ENCODE results near the gene ADAMTS5. TPM values are rescaled to one million over a fixed set of nuclear protein-coding genes. Genes with fewer than 3 reads are reported as not detected.

Gene ADAMTS5
- total RNA-seq, 6 donors from 2014 or later: under 0.01 to 5.9 (median 1.6) TPM

DNA sequence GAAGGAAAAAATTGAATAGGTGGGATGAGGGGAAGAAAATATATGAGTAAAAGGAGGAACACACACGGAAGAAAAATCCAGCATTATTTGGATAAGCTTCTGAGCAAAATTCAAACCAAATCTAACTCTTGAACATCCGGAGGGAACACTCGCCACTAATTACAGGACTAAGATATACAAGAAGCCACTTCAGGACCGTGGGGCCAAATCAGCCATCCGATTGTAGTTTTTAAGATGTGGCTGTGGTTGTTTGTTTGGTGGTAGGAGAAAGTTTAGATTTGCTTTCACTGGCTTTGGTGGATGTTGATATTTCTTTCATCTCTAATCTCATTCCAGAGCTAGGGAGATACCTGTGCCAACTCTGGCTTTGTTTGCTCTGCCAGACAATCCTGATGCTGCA lies 78.0 kb downstream of the ADAMTS5 start:
- Histone ChIP-seq H3K4me1 (peaks cover 0 to 4% (median 0%) of the 10 kb centered on the region in 4 donors), H3K36me3 (no peaks in the 10 kb centered on the region), H3K27ac (no peak overlapping the region), H3K4me3 (no peak overlapping the region), H3K9me3 (no peaks in the 10 kb centered on the region), H3K27me3 (no peaks in the 10 kb centered on the region)
- ATAC-seq (ENCODE audit: low FRiP score in 2 of 2) (no peak), DNase-seq (no peak)
- WGBS, 2 donors: 54 to 71% methylated on average over 5 of the region's 5 CpGs
- TF ChIP-seq EP300 (IDR thresholded peaks at IDR 0.05): no peak
- TF ChIP-seq POLR2AphosphoS5 (IDR thresholded peaks at IDR 0.05): no peak

DNA sequence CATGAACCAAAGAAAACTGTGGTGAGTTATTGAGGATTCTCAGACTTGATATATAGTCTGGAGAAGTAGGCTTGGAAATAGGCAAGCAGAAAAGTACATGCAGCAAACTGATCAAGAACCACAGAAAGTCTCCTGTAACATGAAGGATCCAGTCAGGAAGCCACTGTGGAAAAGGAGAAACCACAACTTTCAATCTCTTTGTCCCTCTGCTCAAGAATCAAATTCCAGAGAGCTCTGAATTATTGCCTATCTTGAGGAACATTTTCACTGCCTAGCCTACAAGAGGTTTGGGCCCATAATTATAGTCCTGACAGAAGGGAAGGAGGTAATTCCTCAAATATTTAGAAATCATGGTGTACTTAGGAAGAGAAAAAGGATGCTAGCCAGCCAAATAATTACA lies 78.6 kb downstream of the ADAMTS5 start:
- no peaks in the 10 kb centered on the region for H3K27me3 ChIP-seq
- TF ChIP-seq POLR2A (IDR thresholded peaks at IDR 0.05) (no peak), EP300 (IDR thresholded peaks at IDR 0.05) (no peak), POLR2AphosphoS5 (IDR thresholded peaks at IDR 0.05) (no peak)
- TF ChIP-seq, protein P1, sequence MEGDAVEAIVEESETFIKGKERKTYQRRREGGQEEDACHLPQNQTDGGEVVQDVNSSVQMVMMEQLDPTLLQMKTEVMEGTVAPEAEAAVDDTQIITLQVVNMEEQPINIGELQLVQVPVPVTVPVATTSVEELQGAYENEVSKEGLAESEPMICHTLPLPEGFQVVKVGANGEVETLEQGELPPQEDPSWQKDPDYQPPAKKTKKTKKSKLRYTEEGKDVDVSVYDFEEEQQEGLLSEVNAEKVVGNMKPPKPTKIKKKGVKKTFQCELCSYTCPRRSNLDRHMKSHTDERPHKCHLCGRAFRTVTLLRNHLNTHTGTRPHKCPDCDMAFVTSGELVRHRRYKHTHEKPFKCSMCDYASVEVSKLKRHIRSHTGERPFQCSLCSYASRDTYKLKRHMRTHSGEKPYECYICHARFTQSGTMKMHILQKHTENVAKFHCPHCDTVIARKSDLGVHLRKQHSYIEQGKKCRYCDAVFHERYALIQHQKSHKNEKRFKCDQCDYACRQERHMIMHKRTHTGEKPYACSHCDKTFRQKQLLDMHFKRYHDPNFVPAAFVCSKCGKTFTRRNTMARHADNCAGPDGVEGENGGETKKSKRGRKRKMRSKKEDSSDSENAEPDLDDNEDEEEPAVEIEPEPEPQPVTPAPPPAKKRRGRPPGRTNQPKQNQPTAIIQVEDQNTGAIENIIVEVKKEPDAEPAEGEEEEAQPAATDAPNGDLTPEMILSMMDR (IDR thresholded peaks at IDR 0.05): no peak
- H3K27ac ChIP-seq: no peak overlapping the region
- no peaks in the 10 kb centered on the region for H3K9me3 ChIP-seq
- peaks cover 0 to 4% (median 0%) of the 10 kb centered on the region in 4 donors for H3K4me1 ChIP-seq
- H3K36me3 ChIP-seq: no peaks in the 10 kb centered on the region
- ATAC-seq (ENCODE audit: low FRiP score in 2 of 2): no peak
- no peak for DNase-seq
- H3K4me3 ChIP-seq: no peak overlapping the region

DNA sequence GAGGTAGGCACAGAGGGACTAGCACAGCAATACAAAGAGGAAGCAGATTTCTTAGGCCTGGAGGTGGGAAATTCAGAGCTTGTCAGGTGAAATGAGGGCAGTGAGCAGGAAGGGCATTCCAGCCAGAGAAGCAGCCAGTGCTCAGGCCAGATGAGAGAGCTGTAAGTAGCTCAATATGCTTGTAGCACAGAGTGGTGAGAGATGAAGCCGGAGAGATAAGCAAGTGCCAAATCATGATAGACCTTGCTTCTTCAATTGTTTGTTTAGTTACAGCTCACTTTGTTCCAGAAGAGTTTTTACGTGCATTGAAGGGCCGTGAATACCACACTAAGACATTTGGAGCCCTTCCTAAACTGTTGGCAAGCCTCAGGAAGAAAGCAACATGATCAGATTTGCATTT lies 79.6 kb downstream of the ADAMTS5 start:
- Histone ChIP-seq H3K4me3 (no peak overlapping the region), H3K27me3 (no peaks in the 10 kb centered on the region), H3K27ac (no peak overlapping the region), H3K9me3 (no peaks in the 10 kb centered on the region), H3K36me3 (no peaks in the 10 kb centered on the region), H3K4me1 (peaks cover 0 to 4% (median 0%) of the 10 kb centered on the region in 4 donors)
- 16 to 29% methylated on average over 3 of the region's 3 CpGs for WGBS, 2 donors
- ATAC-seq (ENCODE audit: low FRiP score in 2 of 2) (no peak), DNase-seq (no peak)
- TF ChIP-seq EP300 (IDR thresholded peaks at IDR 0.05): no peak
- TF ChIP-seq, protein P1 (IDR thresholded peaks at IDR 0.05): no peak
- no peak for TF ChIP-seq POLR2AphosphoS5 (IDR thresholded peaks at IDR 0.05)
- no peak for TF ChIP-seq POLR2A (IDR thresholded peaks at IDR 0.05)

- 96 to 97% methylated on average over 2 of the region's 2 CpGs for WGBS, 2 donors
- TF ChIP-seq EP300 (IDR thresholded peaks at IDR 0.05) (no peak), POLR2AphosphoS5 (IDR thresholded peaks at IDR 0.05) (no peak), POLR2A (IDR thresholded peaks at IDR 0.05) (no peak)
- TF ChIP-seq, protein P1 (IDR thresholded peaks at IDR 0.05): no peak
- no peaks in the 10 kb centered on the region for H3K36me3 ChIP-seq
- DNase-seq: no peak
- H3K9me3 ChIP-seq: no peaks in the 10 kb centered on the region
- H3K4me3 ChIP-seq: no peak overlapping the region
- ATAC-seq (ENCODE audit: low FRiP score in 2 of 2): no peak
- peaks cover 0 to 4% (median 0%) of the 10 kb centered on the region in 4 donors for H3K4me1 ChIP-seq
- no peak overlapping the region for H3K27ac ChIP-seq
- H3K27me3 ChIP-seq: no peaks in the 10 kb centered on the region
These were observed 82.5 kb downstream of the ADAMTS5 start for GRCh38 chr21:26884436-26884835.

- no peak for TF ChIP-seq EP300 (IDR thresholded peaks at IDR 0.05)
- TF ChIP-seq POLR2AphosphoS5 (IDR thresholded peaks at IDR 0.05): no peak
- no peak for TF ChIP-seq POLR2A (IDR thresholded peaks at IDR 0.05)
- TF ChIP-seq, protein P1 (IDR thresholded peaks at IDR 0.05): no peak
- DNase-seq (no peak), ATAC-seq (ENCODE audit: low FRiP score in 2 of 2) (no peak)
- Histone ChIP-seq H3K4me3 (no peak overlapping the region), H3K27me3 (no peaks in the 10 kb centered on the region), H3K9me3 (no peaks in the 10 kb centered on the region), H3K36me3 (no peaks in the 10 kb centered on the region), H3K27ac (no peak overlapping the region), H3K4me1 (peaks cover 0 to 4% (median 0%) of the 10 kb centered on the region in 4 donors)
- 53 to 68% methylated on average over 2 of the region's 2 CpGs for WGBS, 2 donors
These were observed 83.1 kb downstream of the ADAMTS5 start for GRCh38 chr21:26883768-26884167.

Measured in upper lobe of left lung (tissue), 6 donors.